SH-SY5Y (cell line): ENCODE results near the gene PIAS1.

Source experiments
- GATA2 ChIP-seq: IDR thresholded peaks from 2 replicates; pipeline ENCODE4 v1.6.1; 2011; ENCODE audit warnings: mild to moderate bottlenecking, low read depth, low read length
- GATA3 ChIP-seq: IDR thresholded peaks from 2 replicates; pipeline ENCODE4 v1.6.1; 2011; ENCODE audit warnings: low read depth, mild to moderate bottlenecking, low read length, moderate library complexity

The PIAS1 gene

GRCh38 chr15:68078365-68078764 is 24.2 kb downstream of the PIAS1 start:
- no peak for TF ChIP-seq GATA3
- TF ChIP-seq GATA2 = no peak

- TF ChIP-seq GATA3 (no peak), GATA2 (no peak)
These were observed 26.2 kb downstream of the PIAS1 start for GRCh38 chr15:68080334-68080733.

GRCh38 chr15:68080783-68081182 is 26.7 kb downstream of the PIAS1 start:
- TF ChIP-seq GATA3 (no peak), GATA2 (no peak)

GRCh38 chr15:68081869-68082505 is 27.9 kb downstream of the PIAS1 start:
- no peak for TF ChIP-seq GATA2

- TF ChIP-seq GATA3 = no peak
- no peak for TF ChIP-seq GATA2
These were observed 28.6 kb downstream of the PIAS1 start for GRCh38 chr15:68082735-68083134.

- no peak for TF ChIP-seq GATA2
- TF ChIP-seq GATA3 = no peak
These were observed 29.3 kb downstream of the PIAS1 start for GRCh38 chr15:68083463-68083862.

DNA sequence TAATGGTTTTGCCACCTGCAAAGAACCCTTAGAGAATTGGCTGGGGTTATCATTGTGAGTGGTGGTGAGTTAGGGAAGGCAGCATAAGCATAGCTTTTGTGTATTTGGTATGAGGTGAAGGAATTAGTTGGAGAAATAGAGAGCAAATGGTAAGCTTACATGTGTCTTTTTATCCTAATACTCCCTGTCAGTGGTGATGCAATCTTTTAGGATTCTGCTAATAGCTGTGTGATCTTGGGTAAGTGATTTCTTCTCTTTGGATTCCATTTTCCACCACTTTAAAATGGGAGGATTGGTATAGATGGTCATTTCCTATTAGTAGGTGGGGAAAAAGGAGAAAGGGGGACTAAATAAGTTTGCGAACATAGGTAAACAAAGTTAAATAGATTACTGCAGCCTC is 30.9 kb downstream of the PIAS1 start:
- no peak for TF ChIP-seq GATA2
- no peak for TF ChIP-seq GATA3

- TF ChIP-seq GATA2 (no peak), GATA3 (no peak)
These were observed 37.6 kb downstream of the PIAS1 start for GRCh38 chr15:68091743-68092142.

DNA sequence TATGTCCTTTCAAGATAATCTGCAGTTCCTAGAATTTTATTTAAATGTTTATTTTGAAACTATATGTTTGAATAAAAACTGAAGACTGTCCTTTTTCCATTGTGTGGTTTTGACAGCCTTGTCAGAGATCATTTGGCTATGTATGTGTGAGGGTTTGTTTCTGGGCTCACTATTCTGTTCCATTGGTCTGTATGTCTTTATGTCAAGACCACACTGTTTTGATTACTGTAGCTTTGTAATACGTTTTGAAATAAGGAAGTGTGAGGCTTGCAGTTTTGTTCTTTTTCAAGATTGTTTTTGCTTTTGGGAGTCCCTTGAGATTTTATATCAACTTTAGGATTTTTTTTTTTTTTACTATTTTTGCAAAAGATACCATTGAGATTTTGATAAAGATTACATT is 42.0 kb downstream of the PIAS1 start:
- no peak for TF ChIP-seq GATA3
- no peak for TF ChIP-seq GATA2

DNA sequence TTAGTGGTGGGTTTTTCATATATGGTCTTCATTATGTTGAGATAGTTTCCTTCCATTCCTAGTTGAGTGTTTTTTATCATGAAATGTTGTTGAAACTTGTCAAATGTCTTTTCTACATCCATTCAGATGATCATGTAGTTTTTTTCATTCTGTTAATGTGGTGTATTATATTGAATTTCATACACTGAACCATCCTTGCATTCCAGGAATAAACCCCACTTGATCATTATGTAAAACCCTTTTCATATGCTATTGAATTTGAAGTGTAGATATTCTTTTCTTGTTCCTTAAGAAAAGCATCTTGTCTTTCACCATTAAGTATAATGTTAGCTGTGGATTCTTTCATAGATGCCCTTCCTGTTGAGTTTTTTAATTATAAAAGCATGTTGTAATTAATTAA is 42.9 kb downstream of the PIAS1 start:
- TF ChIP-seq GATA3 (no peak), GATA2 (no peak)

DNA sequence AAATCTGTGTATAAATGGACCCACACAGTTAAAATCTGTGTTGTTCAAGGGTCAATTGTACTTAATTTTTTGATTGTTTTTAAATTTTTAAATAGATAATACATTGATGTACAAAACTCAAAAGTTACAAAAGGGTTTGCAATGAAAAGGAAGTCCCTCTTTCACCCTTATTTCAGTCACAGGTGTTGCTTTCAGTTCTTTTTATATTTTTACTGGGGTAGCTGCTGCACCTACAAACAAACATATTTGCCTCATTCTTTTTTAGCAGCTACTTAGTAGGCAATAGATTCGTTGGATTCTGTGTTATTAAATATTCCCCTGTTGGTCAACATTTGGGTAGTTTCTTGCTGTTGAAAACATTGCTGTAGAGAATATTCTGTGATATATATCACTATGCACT is 44.4 kb downstream of the PIAS1 start:
- TF ChIP-seq GATA2 = no peak
- no peak for TF ChIP-seq GATA3

DNA sequence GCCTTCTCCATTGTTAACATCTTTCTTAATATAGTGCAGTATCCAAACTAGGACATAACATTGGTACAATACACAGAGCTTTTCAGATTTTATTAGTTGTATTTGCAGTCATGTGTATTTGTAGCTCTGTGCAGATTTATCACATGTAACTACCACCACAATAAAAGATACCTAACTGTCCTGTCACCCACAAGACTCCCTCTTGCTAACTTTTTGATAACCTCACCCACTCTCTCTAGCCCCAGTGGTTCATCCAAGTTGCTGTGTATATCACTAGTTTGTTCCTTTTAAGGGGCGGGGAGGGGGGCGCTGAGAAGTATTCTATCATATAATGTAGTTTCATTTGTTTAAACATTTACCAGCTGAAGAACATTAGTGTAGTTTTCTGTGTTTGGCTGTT is 46.1 kb downstream of the PIAS1 start:
- TF ChIP-seq GATA3 = no peak
- no peak for TF ChIP-seq GATA2

GRCh38 chr15:68103603-68104002 is 49.5 kb downstream of the PIAS1 start:
- no peak for TF ChIP-seq GATA3
- TF ChIP-seq GATA2 = no peak

DNA sequence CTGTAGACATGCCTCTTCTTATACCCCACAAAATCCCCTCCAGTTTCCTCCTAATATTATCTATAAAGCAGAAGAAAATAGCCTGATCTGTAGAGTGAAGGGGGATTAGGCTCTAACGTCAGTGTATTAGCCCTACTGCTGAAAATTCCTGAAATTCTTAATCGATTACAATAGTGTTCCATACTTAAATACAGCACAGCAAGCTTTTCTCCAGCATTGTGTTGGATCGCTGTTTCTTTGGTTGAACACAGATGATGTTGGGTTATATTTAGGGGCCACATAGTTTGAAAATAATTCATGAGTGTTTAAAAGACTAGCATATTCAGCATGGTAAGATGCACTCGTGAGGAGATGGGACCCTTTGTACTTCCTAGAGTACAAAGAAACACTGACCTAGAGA is 52.5 kb downstream of the PIAS1 start:
- TF ChIP-seq GATA2 (no peak), GATA3 (no peak)

DNA sequence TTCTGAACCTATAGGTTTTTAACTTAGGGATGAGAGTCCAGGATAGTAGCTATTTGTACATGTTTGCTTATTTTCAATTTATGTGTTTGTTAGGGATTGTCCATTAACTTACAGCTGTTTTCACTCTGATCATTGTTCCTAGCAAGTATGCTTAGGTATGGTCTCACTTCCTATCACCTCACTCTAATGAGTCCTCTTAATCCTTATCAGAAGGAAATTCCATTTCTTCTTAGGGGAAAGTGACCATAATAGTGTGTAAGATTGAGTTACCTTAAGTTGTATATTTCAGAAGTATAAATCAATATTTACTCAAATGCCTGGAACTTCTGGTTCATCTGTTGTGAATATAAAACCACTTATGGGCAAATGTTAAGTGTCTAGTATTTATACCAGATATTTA is 53.0 kb downstream of the PIAS1 start:
- no peak for TF ChIP-seq GATA2

- TF ChIP-seq GATA2 (no peak), GATA3 (no peak)
These were observed 58.6 kb downstream of the PIAS1 start for GRCh38 chr15:68112706-68113105.

GRCh38 chr15:68113273-68113672 is 59.2 kb downstream of the PIAS1 start:
- TF ChIP-seq GATA3 (no peak; the same call in 1 of the 2 replicates), GATA2 (peak; percentile 68)
